ENCODE results near the gene PLCB1. TPM values are rescaled to one million over a fixed set of nuclear protein-coding genes. Genes with fewer than 3 reads are reported as not detected.

Gene PLCB1
- total RNA-seq, 1 experiment from 2014 or later = not detected

GRCh38 chr20:8756410-8756809 lies 624.3 kb downstream of the PLCB1 start:
- POLR2A ChIA-PET (ENCODE audit: unreplicated experiment) = interaction anchor here (0.7 kb wide), 2 partner anchors 54 to 748 kb away, joined by 7 read pairs; no protein-coding TSS in a partner anchor
- H3K4me2 ChIP-seq = no peak overlapping the region
- CTCF ChIA-PET = no interaction called here

GRCh38 chr20:8757146-8757545 lies 625.1 kb downstream of the PLCB1 start:
- no peaks in the 10 kb centered on the region for H3K79me2 ChIP-seq (ENCODE audit: low read depth)
- no peak overlapping the region for H2AFZ ChIP-seq
- ChIA-PET POLR2A (ENCODE audit: unreplicated experiment) (no interaction called here), CTCF (no interaction called here)
- H3K9me3 ChIP-seq (ENCODE audit: insufficient read depth, low read depth) = no peaks in the 10 kb centered on the region
- H3K27ac ChIP-seq = no peak overlapping the region
- no peak for DNase-seq
- no peak overlapping the region for H3K4me3 ChIP-seq
- intact Hi-C loops (cut with micrococcal nuclease; ENCODE audit: unreplicated experiment) = no loop called here
- H3K9me2 ChIP-seq (ENCODE audit: insufficient read depth) = no peaks in the 10 kb centered on the region
- H3K27me3 ChIP-seq (ENCODE audit: insufficient read depth, low read depth) = no peaks in the 10 kb centered on the region
- H3K36me3 ChIP-seq (ENCODE audit: low read depth) = no peaks in the 10 kb centered on the region
- H3F3A ChIP-seq (ENCODE audit: insufficient read depth, low read depth) = no peaks in the 10 kb centered on the region
- no TSS peak for BruUV-seq (replicated peaks)
- H4K20me1 ChIP-seq (ENCODE audit: insufficient read depth) = no peaks in the 10 kb centered on the region
- H3K4me2 ChIP-seq = no peak overlapping the region
- no peaks in the 10 kb centered on the region for H3K4me1 ChIP-seq (replicated peaks; ENCODE audit: insufficient read depth)
- TF ChIP-seq EZH2 (IDR thresholded peaks at IDR 0.05; ENCODE audit: low read depth) (no peak), CTCF (conservative IDR thresholded peaks at IDR 0.05) (no peak)

More at GRCh38 chr20:8756410-8756809, 624.3 kb downstream of the PLCB1 start:
- H4K20me1 ChIP-seq (ENCODE audit: insufficient read depth) = no peaks in the 10 kb centered on the region
- H3K27ac ChIP-seq = no peak overlapping the region
- intact Hi-C loops (cut with micrococcal nuclease; ENCODE audit: unreplicated experiment) = no loop called here
- no peaks in the 10 kb centered on the region for H3F3A ChIP-seq (ENCODE audit: insufficient read depth, low read depth)
- no peak overlapping the region for H3K4me3 ChIP-seq
- H3K9me3 ChIP-seq (ENCODE audit: insufficient read depth, low read depth) = no peaks in the 10 kb centered on the region
- BruUV-seq (replicated peaks) = no TSS peak
- DNase-seq = no peak
- H3K4me1 ChIP-seq (replicated peaks; ENCODE audit: insufficient read depth) = no peaks in the 10 kb centered on the region
- no peaks in the 10 kb centered on the region for H3K27me3 ChIP-seq (ENCODE audit: insufficient read depth, low read depth)
- H3K36me3 ChIP-seq (ENCODE audit: low read depth) = no peaks in the 10 kb centered on the region
- no peaks in the 10 kb centered on the region for H3K9me2 ChIP-seq (ENCODE audit: insufficient read depth)
- H2AFZ ChIP-seq = no peak overlapping the region
- H3K79me2 ChIP-seq (ENCODE audit: low read depth) = no peaks in the 10 kb centered on the region
- no peak for TF ChIP-seq EZH2 (IDR thresholded peaks at IDR 0.05; ENCODE audit: low read depth)
- TF ChIP-seq CTCF (conservative IDR thresholded peaks at IDR 0.05) = no peak

- H3K4me2 ChIP-seq = no peak overlapping the region
- no peak overlapping the region for H3K4me3 ChIP-seq
- DNase-seq = no peak
- no peaks in the 10 kb centered on the region for H3K79me2 ChIP-seq (ENCODE audit: low read depth)
- no peaks in the 10 kb centered on the region for H3K4me1 ChIP-seq (replicated peaks; ENCODE audit: insufficient read depth)
- no peak overlapping the region for H2AFZ ChIP-seq
- intact Hi-C loops (cut with micrococcal nuclease; ENCODE audit: unreplicated experiment) = no loop called here
- no peaks in the 10 kb centered on the region for H3K27me3 ChIP-seq (ENCODE audit: insufficient read depth, low read depth)
- H3K36me3 ChIP-seq (ENCODE audit: low read depth) = no peaks in the 10 kb centered on the region
- no peaks in the 10 kb centered on the region for H3K9me3 ChIP-seq (ENCODE audit: insufficient read depth, low read depth)
- no peaks in the 10 kb centered on the region for H3K9me2 ChIP-seq (ENCODE audit: insufficient read depth)
- ChIA-PET POLR2A (ENCODE audit: unreplicated experiment) (interaction anchor here (0.6 kb wide), 1 partner anchor 719 kb away, joined by 3 read pairs; no protein-coding TSS in a partner anchor), CTCF (no interaction called here)
- H3F3A ChIP-seq (ENCODE audit: insufficient read depth, low read depth) = no peaks in the 10 kb centered on the region
- no peak for TF ChIP-seq CTCF (conservative IDR thresholded peaks at IDR 0.05)
- TF ChIP-seq EZH2 (IDR thresholded peaks at IDR 0.05; ENCODE audit: low read depth) = no peak
- no peaks in the 10 kb centered on the region for H4K20me1 ChIP-seq (ENCODE audit: insufficient read depth)
- BruUV-seq (replicated peaks) = no TSS peak
- no peak overlapping the region for H3K27ac ChIP-seq
Measured at GRCh38 chr20:8764344-8764962, 632.4 kb downstream of the PLCB1 start.

Measured in PC-9 (cell line).